Measurements from ENCODE around the gene CDH4.

DNA sequence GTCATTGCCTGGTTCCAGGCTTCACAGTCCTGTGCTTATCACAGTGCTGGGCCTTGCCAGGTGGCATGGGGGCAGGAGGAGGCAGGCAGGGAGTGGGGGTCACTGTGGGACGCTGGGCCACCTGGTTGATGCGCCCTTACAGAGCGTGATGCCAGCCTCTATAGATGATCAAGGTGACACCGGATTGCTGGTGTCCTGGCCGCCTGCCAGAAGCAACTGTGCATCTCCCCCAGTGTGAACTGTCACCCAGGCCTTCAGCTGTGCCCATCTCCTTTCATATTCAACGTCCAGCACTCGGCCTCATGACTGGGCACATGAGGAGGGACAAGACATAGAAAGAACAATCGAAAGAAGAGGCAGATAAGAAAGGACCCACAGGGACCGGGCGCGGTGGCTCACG is 494.7 kb downstream of the CDH4 start:
- TF ChIP-seq CTCF (IDR thresholded peaks at IDR 0.05) = no peak
- no peak for TF ChIP-seq ZFX (IDR thresholded peaks at IDR 0.05; ENCODE audit: borderline replicate concordance)
